Stimulated activated CD8-positive, alpha-beta memory T cell treated with anti-CD3 and anti-CD28 coated beads, Interleukin-7, amount 100 ng/mL, for 24 hours (primary cell): ENCODE data around the gene DIDO1.

Experiments
- DNase-seq: peaks from one replicate; pipeline ENCODE4 v3.0.0-alpha.2; 2020; ENCODE audit warnings: low read depth

Gene DIDO1

GRCh38 chr20:62908971-62909791, 17.1 kb downstream of the DIDO1 start:
- DNase-seq, result no peak

- no peak for DNase-seq
These were observed 18.7 kb downstream of the DIDO1 start for GRCh38 chr20:62907384-62908317.

- DNase-seq, result no peak
These were observed 19.5 kb downstream of the DIDO1 start for GRCh38 chr20:62906647-62907375.

GRCh38 chr20:62906209-62906608, 20.1 kb downstream of the DIDO1 start:
- no peak for DNase-seq

- no peak for DNase-seq
These were observed 20.7 kb downstream of the DIDO1 start for GRCh38 chr20:62905536-62906117.

GRCh38 chr20:62902926-62903615, 23.2 kb downstream of the DIDO1 start:
- no peak for DNase-seq

- no peak for DNase-seq
These were observed 24.4 kb downstream of the DIDO1 start for GRCh38 chr20:62901891-62902290.

GRCh38 chr20:62900692-62901584, 25.4 kb downstream of the DIDO1 start:
- no peak for DNase-seq

GRCh38 chr20:62900052-62900691, 26.1 kb downstream of the DIDO1 start:
- DNase-seq, result peak; percentile 47

- no peak for DNase-seq
These were observed 26.7 kb downstream of the DIDO1 start for GRCh38 chr20:62899633-62900051.

- no peak for DNase-seq
These were observed 27.2 kb downstream of the DIDO1 start for GRCh38 chr20:62898970-62899632.

GRCh38 chr20:62898093-62898964, 28.0 kb downstream of the DIDO1 start:
- DNase-seq, result no peak

- no peak for DNase-seq
These were observed 28.6 kb downstream of the DIDO1 start for GRCh38 chr20:62897666-62898065.

- DNase-seq, result no peak
These were observed 29.8 kb downstream of the DIDO1 start for GRCh38 chr20:62896526-62896925.

- no peak for DNase-seq
These were observed 30.8 kb downstream of the DIDO1 start for GRCh38 chr20:62895539-62895938.

- no peak for DNase-seq
These were observed 32.0 kb downstream of the DIDO1 start for GRCh38 chr20:62894261-62894660.

- DNase-seq, result no peak
These were observed 32.6 kb downstream of the DIDO1 start for GRCh38 chr20:62893700-62894099.
